Endodermal cell (in vitro differentiated cells): ENCODE measurements around the gene TAPT1. TPM values are rescaled to one million over a fixed set of nuclear protein-coding genes. Genes with fewer than 3 reads are reported as not detected.

Experiments
- DNase-seq: peaks from one replicate; pipeline ENCODE4 v3.0.0-alpha.2; 2017
- H3K27ac ChIP-seq: 2 replicates; pipeline ENCODE4 v1.5.1; 2013; ENCODE audit warnings: mild to moderate bottlenecking, low read depth, low read length, moderate library complexity
- H3K27me3 ChIP-seq: 2 replicates; pipeline ENCODE4 v1.6.1; 2013; ENCODE audit warnings: mild to moderate bottlenecking, low read length, moderate library complexity; ENCODE audit not compliant: insufficient read depth, control insufficient read depth, poor library complexity, severe bottlenecking
- H3K36me3 ChIP-seq: 2 replicates; pipeline ENCODE4 v1.7.0; 2013; ENCODE audit warnings: mild to moderate bottlenecking, low read length, moderate library complexity; ENCODE audit not compliant: control insufficient read depth, insufficient read depth
- H3K4me1 ChIP-seq: one replicate; pipeline ENCODE4 v1.7.0; 2013; ENCODE audit warnings: low read length; ENCODE audit not compliant: control insufficient read depth, insufficient read depth
- H3K4me3 ChIP-seq: 2 replicates; pipeline ENCODE4 v1.5.1; 2013; ENCODE audit warnings: mild to moderate bottlenecking, low read length, moderate library complexity
- H3K9ac ChIP-seq: 2 replicates; pipeline ENCODE4 v1.6.1; 2013; ENCODE audit warnings: mild to moderate bottlenecking, low read length, moderate library complexity; ENCODE audit not compliant: poor library complexity, severe bottlenecking; ENCODE audit errors: extremely low read depth
- H3K9me3 ChIP-seq: 2 replicates; pipeline ENCODE4 v1.6.1; 2013; ENCODE audit warnings: mild to moderate bottlenecking, low read length, moderate library complexity; ENCODE audit not compliant: control insufficient read depth
- H3K27ac Mint-ChIP-seq: 2 replicates; pipeline ENCODE4 v1.8.0; 2020; ENCODE audit warnings: mixed read lengths
- H3K27me3 Mint-ChIP-seq: 2 replicates; pipeline ENCODE4 v1.8.0; 2021; ENCODE audit warnings: mild to moderate bottlenecking, mixed read lengths; ENCODE audit not compliant: insufficient read depth
- H3K36me3 Mint-ChIP-seq: 2 replicates; pipeline ENCODE4 v1.8.0; 2020; ENCODE audit warnings: low read depth, mixed read lengths
- H3K4me1 Mint-ChIP-seq: 2 replicates; pipeline ENCODE4 v1.8.0; 2020; ENCODE audit warnings: mixed read lengths
- H3K4me3 Mint-ChIP-seq: 2 replicates; pipeline ENCODE4 v1.8.0; 2020; ENCODE audit warnings: mild to moderate bottlenecking, moderate library complexity, mixed read lengths
- H3K9me3 Mint-ChIP-seq: 2 replicates; pipeline ENCODE4 v1.8.0; 2020; ENCODE audit warnings: mild to moderate bottlenecking, mixed read lengths
- WGBS, 2 experiments: methylation state at CpG; one replicate each; pipeline versions ENCODE4 v1.1.5 to v1.1.7; 2013; ENCODE audit warnings: missing lambda C conversion rate in 2 of 2, mixed read lengths in 1 of 2; ENCODE audit not compliant: insufficient coverage in 1 of 2, insufficient read length in 1 of 2; 5-methylcytosine and 5-hydroxymethylcytosine counted together
- total RNA-seq, 2 donors: library from RNA; stranded (reverse); fragmentation: NEBNext Ultra II Directional in 1 of 2; extraction: Animal tissue kit (Norgen Biotek cat#: 25700) in 1 of 2; gene quantifications; 2 replicates in 1 of 2; 3 replicates in 1 of 2; pipeline ENCODE4 v1.2.1, GENCODE V29; 2021
- TF ChIP-seq, protein P1 (sequence below): fragments of 200-600 bp; sonication (generic); conservative IDR thresholded peaks from 2 replicates; pipeline ENCODE4 v1.5.0; 2021; ENCODE audit warnings: antibody characterized with exemption, mild to moderate bottlenecking

TAPT1 gene
- total RNA-seq, 2 donors from 2014 or later, result 19.8 to 22.6 TPM

DNA sequence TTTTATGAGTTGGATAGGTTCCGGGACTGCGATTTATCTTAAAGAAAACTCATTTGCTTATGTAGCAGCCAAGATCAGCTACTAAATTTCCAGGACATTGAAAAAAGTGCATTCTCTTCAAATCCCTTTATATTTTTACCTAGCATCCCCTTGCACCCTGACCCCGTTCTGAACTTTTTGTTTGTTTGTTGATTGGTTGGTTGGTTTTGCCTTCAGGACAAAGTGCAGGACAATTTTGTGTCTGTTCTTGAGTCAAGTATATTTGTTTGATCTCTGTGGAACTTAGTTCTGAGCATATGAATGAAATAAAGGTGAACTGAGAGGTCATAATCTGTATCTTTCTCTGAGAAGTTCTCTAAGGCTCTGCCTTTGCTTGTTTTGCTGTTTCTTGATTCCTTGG lies 12.8 kb upstream of the TAPT1 start:
- no peaks in the 10 kb centered on the region for H3K27me3 ChIP-seq
- H3K4me3 ChIP-seq, result no peak overlapping the region
- Mint-ChIP-seq H3K9me3 (peaks cover 17% of the 10 kb centered on the region), H3K4me3 (no peak overlapping the region), H3K27ac (no peak overlapping the region), H3K27me3 (peaks cover 4% of the 10 kb centered on the region), H3K36me3 (peaks cover 17% of the 10 kb centered on the region), H3K4me1 (peaks cover 19% of the 10 kb centered on the region)
- WGBS, 2 experiments, result 94% methylated on average over 3 of the region's 3 CpGs; no CpG with 5 or more reads in 1 of the 2 experiments
- H3K27ac ChIP-seq, result no peak overlapping the region
- no peaks in the 10 kb centered on the region for H3K4me1 ChIP-seq
- peaks cover 22% of the 10 kb centered on the region for H3K9me3 ChIP-seq
- TF ChIP-seq, protein P1, sequence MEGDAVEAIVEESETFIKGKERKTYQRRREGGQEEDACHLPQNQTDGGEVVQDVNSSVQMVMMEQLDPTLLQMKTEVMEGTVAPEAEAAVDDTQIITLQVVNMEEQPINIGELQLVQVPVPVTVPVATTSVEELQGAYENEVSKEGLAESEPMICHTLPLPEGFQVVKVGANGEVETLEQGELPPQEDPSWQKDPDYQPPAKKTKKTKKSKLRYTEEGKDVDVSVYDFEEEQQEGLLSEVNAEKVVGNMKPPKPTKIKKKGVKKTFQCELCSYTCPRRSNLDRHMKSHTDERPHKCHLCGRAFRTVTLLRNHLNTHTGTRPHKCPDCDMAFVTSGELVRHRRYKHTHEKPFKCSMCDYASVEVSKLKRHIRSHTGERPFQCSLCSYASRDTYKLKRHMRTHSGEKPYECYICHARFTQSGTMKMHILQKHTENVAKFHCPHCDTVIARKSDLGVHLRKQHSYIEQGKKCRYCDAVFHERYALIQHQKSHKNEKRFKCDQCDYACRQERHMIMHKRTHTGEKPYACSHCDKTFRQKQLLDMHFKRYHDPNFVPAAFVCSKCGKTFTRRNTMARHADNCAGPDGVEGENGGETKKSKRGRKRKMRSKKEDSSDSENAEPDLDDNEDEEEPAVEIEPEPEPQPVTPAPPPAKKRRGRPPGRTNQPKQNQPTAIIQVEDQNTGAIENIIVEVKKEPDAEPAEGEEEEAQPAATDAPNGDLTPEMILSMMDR, result no peak
- H3K9ac ChIP-seq, result no peak overlapping the region
- H3K36me3 ChIP-seq, result no peaks in the 10 kb centered on the region
- DNase-seq, result no peak

DNA sequence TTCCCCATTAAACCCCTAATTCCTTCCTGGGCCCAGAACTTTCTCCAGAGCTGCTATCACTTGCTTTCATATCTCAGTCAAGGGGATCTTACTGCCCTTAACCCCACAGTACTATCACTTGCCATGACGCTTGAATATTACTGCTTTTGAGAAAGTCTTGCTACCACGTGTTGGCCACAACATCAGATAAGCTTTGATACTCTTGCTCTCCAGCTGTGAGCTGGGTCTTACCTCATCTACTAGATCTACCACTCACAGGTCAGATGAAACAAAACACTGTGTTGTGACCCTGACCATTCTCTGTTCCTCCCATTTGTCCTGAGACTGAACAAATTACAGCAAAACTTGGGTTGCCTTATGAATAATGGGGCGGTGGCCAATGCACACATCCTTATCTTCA lies 12.1 kb upstream of the TAPT1 start:
- Histone ChIP-seq H3K9ac (no peak overlapping the region), H3K9me3 (peaks cover 14% of the 10 kb centered on the region), H3K27me3 (no peaks in the 10 kb centered on the region), H3K36me3 (no peaks in the 10 kb centered on the region), H3K27ac (no peak overlapping the region), H3K4me1 (no peaks in the 10 kb centered on the region), H3K4me3 (no peak overlapping the region)
- TF ChIP-seq, protein P1, result no peak
- peaks cover 9% of the 10 kb centered on the region for H3K9me3 Mint-ChIP-seq
- H3K36me3 Mint-ChIP-seq, result peaks cover 12% of the 10 kb centered on the region
- no peak for DNase-seq
- H3K4me3 Mint-ChIP-seq, result no peak overlapping the region
- 83 to 89% methylated on average over 3 of the region's 3 CpGs for WGBS, 2 experiments
- H3K27ac Mint-ChIP-seq, result no peak overlapping the region
- H3K4me1 Mint-ChIP-seq, result peaks cover 18% of the 10 kb centered on the region
- H3K27me3 Mint-ChIP-seq, result peaks cover 4% of the 10 kb centered on the region

DNA sequence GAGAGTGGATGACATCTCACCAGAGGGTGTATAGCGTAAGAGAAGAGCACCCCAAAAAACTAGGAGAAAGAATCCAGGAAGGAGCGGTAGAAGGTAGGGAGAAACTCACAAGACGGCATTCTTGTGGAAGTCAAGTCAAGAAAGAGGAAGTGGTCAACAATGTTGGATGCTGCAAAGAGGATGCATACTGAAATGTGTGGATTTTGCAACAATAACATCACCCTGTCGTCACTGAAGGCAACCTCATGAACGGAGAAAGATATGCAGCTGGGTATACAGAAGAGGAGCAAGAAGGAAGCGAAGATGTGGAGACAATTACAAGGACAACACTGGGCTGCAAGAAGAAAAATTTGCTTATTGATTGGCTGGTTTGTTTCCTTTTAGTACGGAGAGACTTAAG lies 11.4 kb upstream of the TAPT1 start:
- WGBS, 2 experiments, result 95 to 98% methylated on average over 6 to 7 of the region's 7 CpGs
- no peaks in the 10 kb centered on the region for H3K27me3 ChIP-seq
- H3K4me3 ChIP-seq, result no peak overlapping the region
- DNase-seq, result no peak
- H3K4me1 Mint-ChIP-seq, result peaks cover 14% of the 10 kb centered on the region
- no peaks in the 10 kb centered on the region for H3K4me1 ChIP-seq
- H3K4me3 Mint-ChIP-seq, result no peak overlapping the region
- H3K27ac ChIP-seq, result no peak overlapping the region
- peaks cover 8% of the 10 kb centered on the region for H3K9me3 ChIP-seq
- H3K9ac ChIP-seq, result no peak overlapping the region
- H3K36me3 Mint-ChIP-seq, result peaks cover 6% of the 10 kb centered on the region
- H3K27me3 Mint-ChIP-seq, result peaks cover 4% of the 10 kb centered on the region
- peaks cover 3% of the 10 kb centered on the region for H3K9me3 Mint-ChIP-seq
- no peak overlapping the region for H3K27ac Mint-ChIP-seq
- H3K36me3 ChIP-seq, result no peaks in the 10 kb centered on the region
- TF ChIP-seq, protein P1, result no peak
